Stimulated activated naive CD8-positive, alpha-beta T cell treated with anti-CD3 and anti-CD28 coated beads, Interleukin-15, Interleukin-2, amounts not matched to agents 100 ng/mL and 50 ng/mL, for 24 hours (primary cell): ENCODE results near the gene ALDH1A1.

Experiments used
- H3K27ac Mint-ChIP-seq: one replicate; pipeline ENCODE4 v1.8.0; 2021; ENCODE audit warnings: mild to moderate bottlenecking, mixed read lengths
- H3K27me3 Mint-ChIP-seq: one replicate; pipeline ENCODE4 v1.8.0; 2021; ENCODE audit warnings: mixed read lengths
- H3K36me3 Mint-ChIP-seq: one replicate; pipeline ENCODE4 v1.8.0; 2021; ENCODE audit warnings: low read depth, mixed read lengths
- H3K4me1 Mint-ChIP-seq: one replicate; pipeline ENCODE4 v1.8.0; 2021; ENCODE audit warnings: low read depth, mixed read lengths
- H3K4me3 Mint-ChIP-seq: one replicate; pipeline ENCODE4 v1.8.0; 2021; ENCODE audit warnings: mild to moderate bottlenecking, mixed read lengths
- H3K9me3 Mint-ChIP-seq: one replicate; pipeline ENCODE4 v1.8.0; 2021; ENCODE audit warnings: mixed read lengths

The ALDH1A1 gene

DNA sequence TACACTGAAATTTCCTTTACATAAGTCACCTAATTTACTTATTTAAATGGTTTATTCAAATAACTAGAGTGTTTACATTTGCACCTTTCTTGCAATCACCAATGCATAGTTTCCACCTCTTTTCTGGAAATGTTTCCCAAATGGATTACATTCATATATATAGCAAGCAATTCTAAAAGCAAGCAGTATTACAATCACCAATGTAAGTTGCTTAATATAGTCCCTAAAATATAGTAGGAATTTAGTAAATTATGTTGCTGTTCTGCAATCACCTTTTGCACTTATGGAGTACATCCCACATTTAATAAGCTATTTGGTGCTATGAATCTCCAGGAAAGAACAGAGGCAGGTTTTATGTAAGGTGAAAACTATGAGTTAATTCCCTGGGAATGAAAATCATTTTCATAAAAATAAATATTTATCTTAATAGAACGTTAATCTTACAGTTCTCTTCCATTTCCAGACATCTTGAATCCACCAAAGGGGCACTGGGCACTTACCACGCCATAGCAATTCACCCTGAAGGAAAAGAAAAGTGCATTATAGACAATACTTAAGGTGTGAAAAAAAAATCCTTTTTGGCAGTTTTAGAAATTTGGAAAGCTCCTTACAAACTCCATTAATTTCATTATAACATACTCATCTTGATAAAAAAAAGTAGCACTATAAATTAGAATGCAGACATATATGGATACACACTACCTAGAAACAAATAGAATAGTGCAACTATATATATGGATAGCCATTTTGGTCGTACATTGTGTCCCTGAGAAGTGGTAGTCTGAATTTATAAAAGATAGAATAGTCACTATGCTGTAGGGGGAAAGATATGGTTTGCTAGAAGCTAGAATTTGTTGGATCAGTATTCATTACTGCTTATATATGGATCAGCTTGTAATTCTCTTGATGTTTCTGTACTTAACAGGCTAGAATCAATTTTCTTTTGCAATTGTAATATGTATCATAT is 47.1 kb downstream of the ALDH1A1 start:
- no peaks in the 10 kb centered on the region for H3K36me3 Mint-ChIP-seq
- no peaks in the 10 kb centered on the region for H3K4me1 Mint-ChIP-seq

DNA sequence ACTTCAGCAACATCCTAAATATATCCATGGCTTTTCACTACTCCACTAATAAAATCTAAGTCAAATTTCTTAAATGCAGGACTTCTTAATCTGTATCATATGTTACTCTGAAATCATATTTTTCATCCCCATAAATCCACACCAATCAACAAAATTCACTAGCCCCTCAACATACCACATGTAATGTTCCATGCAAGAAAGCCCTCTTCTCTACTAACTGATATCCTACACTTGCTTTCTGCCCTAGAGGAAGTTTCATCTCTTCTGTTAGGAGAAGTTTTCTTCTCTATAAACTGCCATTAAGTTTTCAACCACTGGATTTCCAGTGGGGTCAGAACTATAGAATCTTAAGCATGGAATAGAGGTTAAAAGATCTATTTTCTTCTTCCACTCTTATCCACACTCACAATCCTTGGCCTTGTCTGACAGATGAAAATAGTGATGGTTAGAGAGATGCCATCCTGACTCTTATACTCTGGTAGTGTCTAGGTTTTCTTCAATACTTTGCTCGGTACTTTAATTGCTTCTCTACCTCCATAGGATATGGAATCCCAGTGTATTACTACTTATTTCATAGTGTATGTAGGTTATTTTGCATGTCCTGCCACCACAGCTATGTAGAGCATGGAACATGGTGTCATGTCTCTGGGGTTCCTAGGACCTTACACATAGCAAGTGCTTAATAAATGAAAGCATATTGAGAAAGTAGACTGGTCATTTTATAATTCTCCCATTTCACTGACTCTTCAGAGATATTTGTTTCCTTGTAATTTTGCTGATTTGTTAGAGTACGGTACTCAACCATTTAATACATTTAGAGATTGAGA is 48.4 kb downstream of the ALDH1A1 start:
- H3K4me1 Mint-ChIP-seq: no peaks in the 10 kb centered on the region
- no peaks in the 10 kb centered on the region for H3K36me3 Mint-ChIP-seq

More for the DNA sequence above, 47.1 kb downstream of the ALDH1A1 start:
- Mint-ChIP-seq H3K4me3 (no peak overlapping the region), H3K27ac (no peak overlapping the region), H3K9me3 (no peaks in the 10 kb centered on the region), H3K27me3 (peaks cover 6% of the 10 kb centered on the region)

DNA sequence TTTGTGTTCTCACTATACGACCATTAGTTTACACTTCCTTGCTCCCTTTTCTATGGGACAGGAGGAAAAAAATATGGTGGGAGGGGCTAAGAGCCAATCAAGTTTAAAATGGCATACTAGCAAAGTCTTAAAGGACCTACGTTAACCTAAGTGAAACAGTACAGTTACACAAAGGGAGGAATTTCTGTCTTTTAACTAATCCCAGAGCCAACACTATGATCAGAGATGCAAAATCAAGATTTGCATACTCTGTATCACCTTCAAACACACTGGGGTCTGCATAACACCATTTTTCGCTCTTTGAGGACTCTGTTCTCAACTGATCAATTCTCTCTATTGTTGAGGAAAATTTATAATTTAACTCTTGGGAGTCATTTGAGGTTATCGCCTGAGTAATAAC is 49.8 kb downstream of the ALDH1A1 start:
- Mint-ChIP-seq H3K9me3 (no peaks in the 10 kb centered on the region), H3K27ac (no peak overlapping the region), H3K4me3 (no peak overlapping the region), H3K36me3 (no peaks in the 10 kb centered on the region), H3K27me3 (peaks cover 3% of the 10 kb centered on the region), H3K4me1 (no peaks in the 10 kb centered on the region)

More for the DNA sequence above, 48.4 kb downstream of the ALDH1A1 start:
- Mint-ChIP-seq H3K4me3 (no peak overlapping the region), H3K27ac (no peak overlapping the region), H3K9me3 (no peaks in the 10 kb centered on the region), H3K27me3 (peaks cover 6% of the 10 kb centered on the region)

DNA sequence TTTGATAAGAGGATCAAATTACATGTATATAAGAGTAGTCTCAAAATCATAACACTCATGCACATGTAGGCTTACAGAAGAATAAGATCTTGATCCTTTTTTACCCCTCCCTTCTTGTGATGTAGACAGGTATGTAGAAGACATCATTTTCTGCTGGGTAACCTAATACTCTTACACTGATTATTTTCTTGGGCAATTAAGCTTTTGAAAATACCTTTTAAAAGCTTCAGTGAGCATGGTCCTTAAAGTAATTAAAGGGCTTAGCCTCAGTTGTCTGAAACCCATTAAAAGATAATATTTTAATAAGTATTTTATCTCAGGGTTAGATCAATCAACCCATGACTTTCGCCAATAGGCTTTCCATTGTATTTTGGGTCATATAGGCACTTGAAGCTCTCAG is 50.6 kb downstream of the ALDH1A1 start:
- H3K9me3 Mint-ChIP-seq: no peaks in the 10 kb centered on the region
- H3K27me3 Mint-ChIP-seq: peaks cover 3% of the 10 kb centered on the region
- H3K27ac Mint-ChIP-seq: no peak overlapping the region
- no peak overlapping the region for H3K4me3 Mint-ChIP-seq
- H3K4me1 Mint-ChIP-seq: no peaks in the 10 kb centered on the region
- no peaks in the 10 kb centered on the region for H3K36me3 Mint-ChIP-seq

DNA sequence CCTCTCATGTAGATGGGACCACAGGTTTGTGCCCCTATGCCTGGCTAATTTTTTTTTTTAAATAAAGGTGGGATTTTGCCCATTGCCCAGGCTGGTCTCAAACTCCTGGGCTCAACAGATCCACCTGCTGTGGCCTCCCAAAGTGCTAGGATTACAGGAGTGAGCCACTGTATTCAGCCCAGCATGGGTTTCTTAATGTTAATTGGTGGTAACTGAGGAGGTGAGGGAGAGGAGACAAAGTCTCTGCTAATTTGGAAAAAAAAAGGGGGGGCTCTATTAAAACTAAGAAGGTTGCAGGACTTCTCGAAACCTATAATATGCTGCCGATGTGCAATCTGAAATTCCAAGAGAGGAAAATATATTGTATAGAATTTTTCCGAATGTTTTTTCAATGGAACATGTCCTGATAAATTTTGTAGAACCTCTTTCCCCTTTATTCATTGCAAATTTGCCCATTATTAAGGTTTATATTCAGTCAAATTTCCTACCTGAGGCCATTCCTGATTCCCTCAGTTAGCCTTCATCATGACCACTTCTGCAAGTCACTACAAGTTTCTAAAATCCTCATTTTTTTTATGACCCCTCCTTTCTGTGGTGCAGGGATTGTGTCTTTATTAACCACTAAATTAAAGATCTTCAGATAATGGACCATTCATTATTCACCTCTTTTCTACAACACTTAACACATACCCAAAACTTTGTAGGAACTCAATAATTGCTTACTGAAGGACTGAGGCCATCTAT is 52.9 kb downstream of the ALDH1A1 start:
- H3K27me3 Mint-ChIP-seq: peaks cover 7% of the 10 kb centered on the region
- no peaks in the 10 kb centered on the region for H3K36me3 Mint-ChIP-seq
- H3K4me3 Mint-ChIP-seq: no peak overlapping the region
- no peak overlapping the region for H3K27ac Mint-ChIP-seq
- H3K9me3 Mint-ChIP-seq: no peaks in the 10 kb centered on the region
- H3K4me1 Mint-ChIP-seq: no peaks in the 10 kb centered on the region

DNA sequence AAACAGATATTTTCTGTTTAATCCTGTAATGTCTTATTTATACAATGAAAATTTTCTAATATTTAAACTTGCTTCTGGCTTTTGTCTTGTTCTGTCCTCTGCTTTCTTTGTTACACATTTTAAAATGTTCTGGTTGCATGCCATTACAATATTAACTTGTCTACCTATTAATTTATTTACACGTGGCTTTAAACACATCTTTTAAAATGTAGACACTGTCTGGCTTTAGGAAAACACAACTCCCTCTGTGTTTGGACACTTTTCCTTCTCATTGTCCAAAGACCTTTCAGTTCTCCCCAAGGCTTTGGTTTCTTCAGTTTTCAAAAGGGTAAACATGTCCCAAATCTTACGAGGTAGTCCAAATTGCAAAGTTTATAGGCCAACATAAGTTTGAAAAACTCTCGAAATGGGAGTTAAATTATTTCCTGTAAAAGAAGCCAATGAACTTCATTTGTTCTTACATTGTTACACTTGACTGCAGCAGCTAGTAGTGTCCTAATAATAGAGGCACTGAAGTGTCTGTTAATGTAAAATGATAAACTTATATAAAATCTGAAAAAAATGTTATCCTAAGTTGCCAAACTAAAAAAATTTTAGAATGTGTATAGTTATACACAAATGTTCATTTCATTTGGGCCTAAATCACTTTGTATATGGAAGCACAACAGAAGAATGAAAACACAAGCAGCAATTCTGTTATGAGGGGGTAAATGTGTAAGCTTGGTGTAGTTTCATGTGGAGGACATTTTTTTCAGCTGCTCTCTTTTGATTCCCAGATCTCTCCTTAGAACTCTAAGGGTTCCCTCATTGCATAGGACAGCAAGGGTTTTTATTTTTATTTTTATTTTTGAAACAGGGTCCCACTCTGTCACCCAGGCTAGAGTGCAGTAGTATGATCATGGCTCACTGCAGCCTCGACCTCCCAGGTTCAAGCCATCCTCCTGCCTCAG is 53.8 kb downstream of the ALDH1A1 start:
- H3K36me3 Mint-ChIP-seq: no peaks in the 10 kb centered on the region
- H3K9me3 Mint-ChIP-seq: no peaks in the 10 kb centered on the region
- H3K27ac Mint-ChIP-seq: no peak overlapping the region
- H3K4me3 Mint-ChIP-seq: no peak overlapping the region
- peaks cover 7% of the 10 kb centered on the region for H3K27me3 Mint-ChIP-seq
- no peaks in the 10 kb centered on the region for H3K4me1 Mint-ChIP-seq

DNA sequence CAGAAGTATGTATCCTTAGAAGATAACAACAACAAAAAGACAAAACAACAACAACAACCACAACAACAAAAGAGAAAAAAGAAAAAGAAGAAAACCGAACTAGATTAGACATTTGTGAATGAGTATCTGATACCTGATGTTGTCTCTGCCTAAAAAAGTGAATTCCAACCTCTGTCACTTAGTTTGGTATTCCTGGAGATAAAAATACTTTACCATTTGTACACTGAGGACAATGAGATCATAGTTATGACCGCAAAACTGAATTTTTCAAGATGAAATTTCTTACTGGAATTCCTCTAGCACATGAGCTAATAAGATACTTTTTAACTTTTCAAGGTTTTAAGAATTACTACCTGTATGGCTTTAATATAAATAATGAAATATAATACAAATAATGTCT is 54.5 kb downstream of the ALDH1A1 start:
- Mint-ChIP-seq H3K4me3 (no peak overlapping the region), H3K9me3 (no peaks in the 10 kb centered on the region), H3K27me3 (peaks cover 7% of the 10 kb centered on the region), H3K36me3 (no peaks in the 10 kb centered on the region), H3K4me1 (no peaks in the 10 kb centered on the region), H3K27ac (no peak overlapping the region)

DNA sequence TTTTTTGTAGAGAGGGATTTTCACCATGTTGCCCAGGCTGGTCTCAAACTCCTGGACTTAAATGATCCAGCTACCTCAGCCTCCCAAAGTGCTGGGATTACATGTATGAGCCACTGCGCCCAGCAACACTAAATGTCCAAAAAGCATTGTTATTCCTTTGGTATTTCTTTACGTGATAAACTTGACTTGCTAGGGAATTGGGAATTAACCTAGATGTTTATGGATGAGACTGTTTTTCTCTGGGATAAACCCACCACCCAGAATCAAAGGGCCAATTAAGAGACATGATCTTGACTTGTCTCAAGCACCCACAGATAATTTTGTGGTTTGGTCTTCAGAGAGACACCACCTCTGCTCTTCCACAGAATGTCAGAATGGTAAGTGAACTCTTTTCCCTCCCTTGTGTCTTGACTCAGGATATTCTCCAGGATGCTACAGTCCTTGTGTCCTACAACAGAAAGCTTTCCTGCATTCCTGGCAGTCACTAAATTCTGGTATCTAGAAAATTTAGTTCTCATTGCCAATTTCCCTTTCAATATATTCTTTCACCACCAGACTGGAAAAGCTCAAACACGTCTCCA is 55.7 kb downstream of the ALDH1A1 start:
- no peak overlapping the region for H3K4me3 Mint-ChIP-seq
- H3K27me3 Mint-ChIP-seq: peaks cover 4% of the 10 kb centered on the region
- no peaks in the 10 kb centered on the region for H3K9me3 Mint-ChIP-seq
- no peaks in the 10 kb centered on the region for H3K36me3 Mint-ChIP-seq
- no peak overlapping the region for H3K27ac Mint-ChIP-seq
- no peaks in the 10 kb centered on the region for H3K4me1 Mint-ChIP-seq

DNA sequence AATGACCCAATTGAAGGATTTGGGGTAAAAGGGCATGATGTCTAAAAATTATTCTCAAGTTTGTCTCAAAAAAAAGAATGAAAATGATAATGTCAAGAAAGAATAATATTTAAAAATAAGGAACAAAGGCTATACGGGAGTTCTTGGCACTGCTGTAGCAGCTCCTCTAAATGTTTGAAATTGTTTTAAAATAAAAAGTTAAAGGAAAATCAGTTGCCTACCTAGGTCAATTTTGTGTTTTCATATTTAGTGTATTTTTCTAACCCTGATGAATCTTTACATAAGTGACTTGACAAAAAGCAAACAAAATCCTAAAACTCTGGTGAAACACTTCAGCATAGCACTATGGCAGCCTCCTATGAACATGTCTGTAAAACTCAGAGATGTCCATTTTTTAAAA is 56.4 kb downstream of the ALDH1A1 start:
- no peaks in the 10 kb centered on the region for H3K36me3 Mint-ChIP-seq
- H3K4me1 Mint-ChIP-seq: no peaks in the 10 kb centered on the region
- H3K27me3 Mint-ChIP-seq: peaks cover 4% of the 10 kb centered on the region
- no peaks in the 10 kb centered on the region for H3K9me3 Mint-ChIP-seq
- H3K4me3 Mint-ChIP-seq: no peak overlapping the region
- H3K27ac Mint-ChIP-seq: no peak overlapping the region

DNA sequence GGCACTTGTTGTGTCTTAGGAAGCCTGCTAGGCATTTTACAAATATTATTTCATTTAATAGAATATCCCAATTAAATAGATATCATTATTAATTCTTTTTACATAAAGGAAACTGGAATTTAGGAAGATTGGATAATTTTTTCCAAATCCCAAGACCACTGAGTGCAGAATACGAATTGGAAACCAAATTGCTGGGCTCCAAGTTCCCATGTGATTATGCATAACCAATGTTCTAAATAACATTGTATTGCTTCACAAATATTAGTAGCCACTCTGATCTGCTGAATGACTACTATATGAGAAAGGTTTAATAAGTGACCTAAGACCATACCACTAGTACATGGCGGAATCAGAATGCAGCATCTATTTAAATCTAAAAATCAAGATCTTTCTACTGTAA is 57.7 kb downstream of the ALDH1A1 start:
- no peaks in the 10 kb centered on the region for H3K36me3 Mint-ChIP-seq
- H3K4me1 Mint-ChIP-seq: no peaks in the 10 kb centered on the region
- H3K27me3 Mint-ChIP-seq: peaks cover 4% of the 10 kb centered on the region
- no peak overlapping the region for H3K27ac Mint-ChIP-seq
- no peaks in the 10 kb centered on the region for H3K9me3 Mint-ChIP-seq
- H3K4me3 Mint-ChIP-seq: no peak overlapping the region

DNA sequence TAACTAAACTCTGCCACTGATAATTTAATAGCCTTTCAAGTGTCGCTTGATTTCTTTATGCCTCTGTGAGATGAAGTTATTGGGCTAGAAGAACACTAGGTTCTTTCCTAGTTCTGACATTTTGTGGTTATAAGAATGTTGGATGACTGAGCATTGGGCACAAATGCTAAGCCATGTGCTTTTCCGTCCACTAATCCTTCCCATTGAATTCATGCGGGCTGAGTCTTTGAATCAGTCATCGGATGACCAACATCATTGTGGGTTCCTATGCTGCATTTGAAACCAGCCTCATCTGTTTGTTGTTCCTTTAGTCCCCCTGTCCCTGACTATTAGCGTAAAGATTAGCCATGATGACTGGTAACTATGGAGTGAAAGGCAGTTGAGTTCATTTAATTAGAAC is 58.5 kb downstream of the ALDH1A1 start:
- H3K9me3 Mint-ChIP-seq: no peaks in the 10 kb centered on the region
- H3K27me3 Mint-ChIP-seq: peaks cover 8% of the 10 kb centered on the region
- no peak overlapping the region for H3K27ac Mint-ChIP-seq
- no peak overlapping the region for H3K4me3 Mint-ChIP-seq
- no peaks in the 10 kb centered on the region for H3K36me3 Mint-ChIP-seq
- no peaks in the 10 kb centered on the region for H3K4me1 Mint-ChIP-seq

DNA sequence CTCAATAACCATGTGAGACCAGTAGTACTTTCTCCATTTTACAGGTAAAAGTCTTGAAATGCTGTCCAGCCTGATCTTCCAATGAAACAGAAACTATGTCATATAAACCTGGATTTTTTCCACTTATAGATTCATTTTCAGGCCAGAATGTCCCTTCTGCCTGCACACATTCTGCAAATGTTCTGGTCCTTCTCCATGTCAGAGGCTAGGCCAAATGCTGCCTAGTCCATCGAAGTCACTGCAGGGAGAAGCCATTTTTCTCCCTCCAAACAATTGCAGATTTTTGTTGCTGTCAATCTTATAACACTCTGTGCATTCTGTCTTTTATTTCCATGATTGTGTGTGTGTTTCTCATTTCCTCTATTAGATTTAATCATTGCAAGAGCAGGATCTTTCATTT is 59.4 kb downstream of the ALDH1A1 start:
- no peak overlapping the region for H3K4me3 Mint-ChIP-seq
- peaks cover 10% of the 10 kb centered on the region for H3K27me3 Mint-ChIP-seq
- no peaks in the 10 kb centered on the region for H3K36me3 Mint-ChIP-seq
- no peak overlapping the region for H3K27ac Mint-ChIP-seq
- no peaks in the 10 kb centered on the region for H3K4me1 Mint-ChIP-seq
- no peaks in the 10 kb centered on the region for H3K9me3 Mint-ChIP-seq

DNA sequence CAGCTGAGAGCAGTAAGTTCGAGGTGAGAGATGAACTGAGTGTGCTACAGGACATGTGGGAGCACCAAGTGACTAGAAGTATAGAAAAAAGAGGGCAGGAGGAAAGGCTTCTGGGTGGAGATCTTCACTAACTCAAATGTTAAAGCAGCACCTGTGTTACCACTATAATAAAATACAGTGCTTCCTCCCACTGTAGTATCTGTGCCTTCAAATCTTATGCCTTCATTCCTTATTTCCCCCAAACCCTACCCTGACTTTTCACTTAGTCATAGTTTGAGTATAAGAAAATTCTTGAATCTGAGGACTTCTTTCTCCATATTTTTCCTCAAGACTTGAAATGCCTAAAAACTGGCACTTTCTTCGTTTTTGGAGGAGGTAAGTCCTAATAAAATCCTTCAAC is 61.8 kb downstream of the ALDH1A1 start:
- Mint-ChIP-seq H3K9me3 (no peaks in the 10 kb centered on the region), H3K4me3 (no peak overlapping the region), H3K4me1 (no peaks in the 10 kb centered on the region), H3K27me3 (peaks cover 14% of the 10 kb centered on the region), H3K36me3 (no peaks in the 10 kb centered on the region), H3K27ac (no peak overlapping the region)

DNA sequence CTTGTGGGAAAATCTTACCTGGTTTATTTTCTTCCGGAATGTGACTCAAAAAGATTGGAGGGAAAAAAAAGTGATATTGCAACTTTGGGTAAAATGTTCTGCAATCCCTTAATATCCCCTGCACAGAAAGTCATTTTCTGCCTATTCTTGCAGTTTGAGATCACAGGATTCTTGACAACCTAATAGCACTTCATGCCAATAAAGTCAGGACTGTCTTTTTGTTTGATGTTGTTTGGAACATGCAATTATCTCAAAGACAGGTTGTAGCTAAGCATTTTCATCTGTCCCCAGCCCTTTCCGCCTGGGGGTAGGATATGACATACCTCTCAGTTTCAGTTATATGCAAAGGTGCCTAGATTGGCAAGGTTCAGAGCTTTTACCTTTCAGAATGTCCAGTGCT is 63.9 kb downstream of the ALDH1A1 start:
- Mint-ChIP-seq H3K27ac (no peak overlapping the region), H3K4me1 (no peaks in the 10 kb centered on the region), H3K27me3 (peaks cover 10% of the 10 kb centered on the region), H3K9me3 (no peaks in the 10 kb centered on the region), H3K36me3 (no peaks in the 10 kb centered on the region), H3K4me3 (no peak overlapping the region)
